ENCODE data around the gene CEP44. TPM values are rescaled to one million over a fixed set of nuclear protein-coding genes. Genes with fewer than 3 reads are reported as not detected.
"Not testable (repeated sequence)": the region's sequence is repeated elsewhere in the genome, so short reads cannot be mapped to it uniquely, and the experiment has no call there.

CEP44 gene
- total and polyA plus RNA-seq, 4 donors = 2.2 to 18.7 (median 6.1) TPM

DNA sequence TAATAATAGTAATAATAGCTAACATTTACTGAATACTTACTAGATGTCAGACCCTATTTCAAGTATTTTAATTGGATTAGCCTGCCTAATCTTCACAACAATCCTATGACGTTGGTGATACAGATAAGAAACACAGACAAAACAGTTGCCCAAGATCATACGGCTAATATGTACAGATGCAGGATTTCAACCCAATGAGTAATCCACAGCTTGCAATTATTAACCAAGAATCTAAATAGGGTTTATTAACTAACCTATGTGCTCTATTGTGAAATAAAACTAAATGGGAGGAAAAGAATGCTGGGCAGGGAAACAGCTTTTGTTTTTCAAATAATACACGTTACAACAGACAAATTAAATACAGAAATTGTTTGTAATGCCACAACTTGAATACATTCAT lies 23.6 kb upstream of the CEP44 start:
- WGBS = 15% methylated on average over 3 of the region's 3 CpGs
- Histone ChIP-seq H3K27ac (ENCODE audit: low read depth in 1 of 2, low read length in 2 of 2) (peak overlapping the region in 1 of 2 donors; percentile 27), H3K4me1 (ENCODE audit: control insufficient read depth in 4 of 4, insufficient read depth in 4 of 4, low read length in 3 of 4) (peaks cover 2 to 31% (median 16%) of the 10 kb centered on the region in 4 donors), H3K9me3 (ENCODE audit: control insufficient read depth in 4 of 4, low read length in 3 of 4) (no peaks in the 10 kb centered on the region), H3K36me3 (ENCODE audit: control insufficient read depth in 4 of 4, insufficient read depth in 3 of 4, low read depth in 1 of 4, low read length in 3 of 4) (peaks cover 0 to 5% (median 0%) of the 10 kb centered on the region in 4 donors), H3K4me3 (ENCODE audit: low read depth in 1 of 3, low read length in 3 of 3) (peak overlapping the region in 2 of 3 donors; percentile 17 to 26), H3K27me3 (ENCODE audit: control insufficient read depth in 4 of 4, insufficient read depth in 4 of 4, low read length in 3 of 4) (no peaks in the 10 kb centered on the region), H3K9ac (ENCODE audit: low read depth in 1 of 2, low read length in 2 of 2) (no peak overlapping the region)
- DNase-seq (ENCODE audit: low spot score) = no peak
- TF ChIP-seq, protein P1, sequence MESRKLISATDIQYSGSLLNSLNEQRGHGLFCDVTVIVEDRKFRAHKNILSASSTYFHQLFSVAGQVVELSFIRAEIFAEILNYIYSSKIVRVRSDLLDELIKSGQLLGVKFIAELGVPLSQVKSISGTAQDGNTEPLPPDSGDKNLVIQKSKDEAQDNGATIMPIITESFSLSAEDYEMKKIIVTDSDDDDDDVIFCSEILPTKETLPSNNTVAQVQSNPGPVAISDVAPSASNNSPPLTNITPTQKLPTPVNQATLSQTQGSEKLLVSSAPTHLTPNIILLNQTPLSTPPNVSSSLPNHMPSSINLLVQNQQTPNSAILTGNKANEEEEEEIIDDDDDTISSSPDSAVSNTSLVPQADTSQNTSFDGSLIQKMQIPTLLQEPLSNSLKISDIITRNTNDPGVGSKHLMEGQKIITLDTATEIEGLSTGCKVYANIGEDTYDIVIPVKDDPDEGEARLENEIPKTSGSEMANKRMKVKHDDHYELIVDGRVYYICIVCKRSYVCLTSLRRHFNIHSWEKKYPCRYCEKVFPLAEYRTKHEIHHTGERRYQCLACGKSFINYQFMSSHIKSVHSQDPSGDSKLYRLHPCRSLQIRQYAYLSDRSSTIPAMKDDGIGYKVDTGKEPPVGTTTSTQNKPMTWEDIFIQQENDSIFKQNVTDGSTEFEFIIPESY (IDR thresholded peaks at IDR 0.05) = peak; percentile 38
- peak; percentile 72 for TF ChIP-seq YY1 (IDR thresholded peaks at IDR 0.05)
- TF ChIP-seq SP1 (IDR thresholded peaks at IDR 0.05) = peak; percentile 48
- TF ChIP-seq, protein P2, sequence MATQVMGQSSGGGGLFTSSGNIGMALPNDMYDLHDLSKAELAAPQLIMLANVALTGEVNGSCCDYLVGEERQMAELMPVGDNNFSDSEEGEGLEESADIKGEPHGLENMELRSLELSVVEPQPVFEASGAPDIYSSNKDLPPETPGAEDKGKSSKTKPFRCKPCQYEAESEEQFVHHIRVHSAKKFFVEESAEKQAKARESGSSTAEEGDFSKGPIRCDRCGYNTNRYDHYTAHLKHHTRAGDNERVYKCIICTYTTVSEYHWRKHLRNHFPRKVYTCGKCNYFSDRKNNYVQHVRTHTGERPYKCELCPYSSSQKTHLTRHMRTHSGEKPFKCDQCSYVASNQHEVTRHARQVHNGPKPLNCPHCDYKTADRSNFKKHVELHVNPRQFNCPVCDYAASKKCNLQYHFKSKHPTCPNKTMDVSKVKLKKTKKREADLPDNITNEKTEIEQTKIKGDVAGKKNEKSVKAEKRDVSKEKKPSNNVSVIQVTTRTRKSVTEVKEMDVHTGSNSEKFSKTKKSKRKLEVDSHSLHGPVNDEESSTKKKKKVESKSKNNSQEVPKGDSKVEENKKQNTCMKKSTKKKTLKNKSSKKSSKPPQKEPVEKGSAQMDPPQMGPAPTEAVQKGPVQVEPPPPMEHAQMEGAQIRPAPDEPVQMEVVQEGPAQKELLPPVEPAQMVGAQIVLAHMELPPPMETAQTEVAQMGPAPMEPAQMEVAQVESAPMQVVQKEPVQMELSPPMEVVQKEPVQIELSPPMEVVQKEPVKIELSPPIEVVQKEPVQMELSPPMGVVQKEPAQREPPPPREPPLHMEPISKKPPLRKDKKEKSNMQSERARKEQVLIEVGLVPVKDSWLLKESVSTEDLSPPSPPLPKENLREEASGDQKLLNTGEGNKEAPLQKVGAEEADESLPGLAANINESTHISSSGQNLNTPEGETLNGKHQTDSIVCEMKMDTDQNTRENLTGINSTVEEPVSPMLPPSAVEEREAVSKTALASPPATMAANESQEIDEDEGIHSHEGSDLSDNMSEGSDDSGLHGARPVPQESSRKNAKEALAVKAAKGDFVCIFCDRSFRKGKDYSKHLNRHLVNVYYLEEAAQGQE (IDR thresholded peaks at IDR 0.05) = peak; percentile 34
- TF ChIP-seq, protein P3, sequence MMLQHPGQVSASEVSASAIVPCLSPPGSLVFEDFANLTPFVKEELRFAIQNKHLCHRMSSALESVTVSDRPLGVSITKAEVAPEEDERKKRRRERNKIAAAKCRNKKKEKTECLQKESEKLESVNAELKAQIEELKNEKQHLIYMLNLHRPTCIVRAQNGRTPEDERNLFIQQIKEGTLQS (IDR thresholded peaks at IDR 0.05) = peak; percentile 68
- TF ChIP-seq TAF1 (conservative IDR thresholded peaks at IDR 0.05) = no peak
- peak; percentile 38 to 62 for TF ChIP-seq HNF4A (conservative IDR thresholded peaks at IDR 0.05)
- TF ChIP-seq, protein P4, sequence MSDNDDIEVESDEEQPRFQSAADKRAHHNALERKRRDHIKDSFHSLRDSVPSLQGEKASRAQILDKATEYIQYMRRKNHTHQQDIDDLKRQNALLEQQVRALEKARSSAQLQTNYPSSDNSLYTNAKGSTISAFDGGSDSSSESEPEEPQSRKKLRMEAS (IDR thresholded peaks at IDR 0.05) = peak; percentile 25
- TF ChIP-seq NR2F2 (IDR thresholded peaks at IDR 0.05) = no peak
- peak; percentile 57 for TF ChIP-seq FOXA1 (IDR thresholded peaks at IDR 0.05)
- TF ChIP-seq, protein P5, sequence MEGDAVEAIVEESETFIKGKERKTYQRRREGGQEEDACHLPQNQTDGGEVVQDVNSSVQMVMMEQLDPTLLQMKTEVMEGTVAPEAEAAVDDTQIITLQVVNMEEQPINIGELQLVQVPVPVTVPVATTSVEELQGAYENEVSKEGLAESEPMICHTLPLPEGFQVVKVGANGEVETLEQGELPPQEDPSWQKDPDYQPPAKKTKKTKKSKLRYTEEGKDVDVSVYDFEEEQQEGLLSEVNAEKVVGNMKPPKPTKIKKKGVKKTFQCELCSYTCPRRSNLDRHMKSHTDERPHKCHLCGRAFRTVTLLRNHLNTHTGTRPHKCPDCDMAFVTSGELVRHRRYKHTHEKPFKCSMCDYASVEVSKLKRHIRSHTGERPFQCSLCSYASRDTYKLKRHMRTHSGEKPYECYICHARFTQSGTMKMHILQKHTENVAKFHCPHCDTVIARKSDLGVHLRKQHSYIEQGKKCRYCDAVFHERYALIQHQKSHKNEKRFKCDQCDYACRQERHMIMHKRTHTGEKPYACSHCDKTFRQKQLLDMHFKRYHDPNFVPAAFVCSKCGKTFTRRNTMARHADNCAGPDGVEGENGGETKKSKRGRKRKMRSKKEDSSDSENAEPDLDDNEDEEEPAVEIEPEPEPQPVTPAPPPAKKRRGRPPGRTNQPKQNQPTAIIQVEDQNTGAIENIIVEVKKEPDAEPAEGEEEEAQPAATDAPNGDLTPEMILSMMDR (IDR thresholded peaks at IDR 0.05; ENCODE audit: low read depth, low read length, missing input control) = no peak
- peak; percentile 68 for TF ChIP-seq FOXA2 (IDR thresholded peaks at IDR 0.05)
- peak in 1 of 2 donors; percentile 56 for TF ChIP-seq RXRA (IDR thresholded peaks at IDR 0.05)
- no peak for TF ChIP-seq HNF4G (IDR thresholded peaks at IDR 0.05)
- TF ChIP-seq RAD21 (IDR thresholded peaks at IDR 0.05) = no peak
- no peak for TF ChIP-seq EGR1 (IDR thresholded peaks at IDR 0.05; ENCODE audit: low read depth in 2 of 2)
- TF ChIP-seq GABPA (IDR thresholded peaks at IDR 0.05 in 1 of 2, conservative IDR thresholded peaks at IDR 0.05 in 1 of 2) = no peak
- peak; percentile 76 to 87 for TF ChIP-seq JUND (IDR thresholded peaks at IDR 0.05)

DNA sequence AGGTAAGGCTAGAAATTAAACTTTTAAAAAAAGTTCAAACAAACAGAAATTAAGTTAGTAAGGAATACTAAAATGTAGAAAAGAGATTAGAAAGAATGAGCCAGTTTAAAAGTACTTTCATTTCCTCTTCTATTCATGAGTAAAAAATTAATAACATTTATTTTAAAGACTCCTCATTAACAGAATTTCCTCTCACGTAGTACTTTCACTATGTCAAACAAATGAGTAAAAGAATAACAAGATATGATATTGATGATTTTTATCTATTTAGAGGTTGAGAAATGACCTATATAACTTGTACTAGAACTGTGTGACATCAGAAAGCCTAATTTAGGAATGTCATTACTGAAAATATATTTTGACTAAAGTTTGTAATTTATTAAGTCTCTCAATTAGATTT lies 22.3 kb upstream of the CEP44 start:
- H3K4me1 ChIP-seq (ENCODE audit: control insufficient read depth in 4 of 4, insufficient read depth in 4 of 4, low read length in 3 of 4) = peaks cover 2 to 31% (median 16%) of the 10 kb centered on the region in 4 donors
- not testable (repeated sequence) for H3K9me3 ChIP-seq (ENCODE audit: control insufficient read depth in 4 of 4, low read length in 3 of 4); H3K27ac ChIP-seq (ENCODE audit: low read depth in 1 of 2, low read length in 2 of 2); H3K4me3 ChIP-seq (ENCODE audit: low read depth in 1 of 3, low read length in 3 of 3); H3K36me3 ChIP-seq (ENCODE audit: control insufficient read depth in 4 of 4, insufficient read depth in 3 of 4, low read depth in 1 of 4, low read length in 3 of 4); DNase-seq (ENCODE audit: low spot score); H3K9ac ChIP-seq (ENCODE audit: low read depth in 1 of 2, low read length in 2 of 2); H3K27me3 ChIP-seq (ENCODE audit: control insufficient read depth in 4 of 4, insufficient read depth in 4 of 4, low read length in 3 of 4)
- 19% methylated on average over 1 of the region's 1 CpG for WGBS

Measured in liver (tissue), 9 donors.